HepG2 (cell line): ENCODE results near the gene MAN1C1.

Experiments
- EP300 ChIP-seq, 3 experiments: sonication (generic) in 1 of 3; formaldehyde crosslinking in 1 of 3; IDR thresholded peaks; 2 replicates each; pipeline versions ENCODE4 v1.5.1 to v1.6.1; 2011 to 2020; ENCODE audit warnings: low read depth in 2 of 3, low read length in 2 of 3, borderline replicate concordance in 1 of 3, improper control_type of control experiment in 1 of 3, mild to moderate bottlenecking in 1 of 3, missing genetic modification reagents in 1 of 3, moderate library complexity in 1 of 3
- FOSL2 ChIP-seq: sonication (generic); formaldehyde crosslinking; IDR thresholded peaks from 2 replicates; pipeline ENCODE4 v1.4.0; 2020; ENCODE audit warnings: missing genetic modification reagents
- MAFF ChIP-seq: IDR thresholded peaks from 2 replicates; pipeline ENCODE4 v1.6.1; 2011; ENCODE audit warnings: low read depth, low read length, improper control_type of control experiment
- MAFK ChIP-seq, 2 experiments: IDR thresholded peaks in 1 of 2; conservative IDR thresholded peaks in 1 of 2; 2 replicates each; pipeline ENCODE4 v1.6.1; 2011; ENCODE audit warnings: improper control_type of control experiment in 2 of 2, low read length in 2 of 2
- MATR3 ChIP-seq: sonication (generic); formaldehyde crosslinking; IDR thresholded peaks from 2 replicates; pipeline ENCODE4 v1.4.0; 2020; ENCODE audit warnings: missing genetic modification reagents
- MTA1 ChIP-seq: sonication (generic); formaldehyde crosslinking; IDR thresholded peaks from 2 replicates; pipeline ENCODE4 v1.4.0; 2020; ENCODE audit warnings: missing genetic modification reagents, mild to moderate bottlenecking, borderline replicate concordance
- RNF2 ChIP-seq: fragments of 450-650 bp; conservative IDR thresholded peaks from 2 replicates; pipeline ENCODE4 v1.6.1; 2016; ENCODE audit warnings: low read depth
- SMC3 ChIP-seq: IDR thresholded peaks from 2 replicates; pipeline ENCODE4 v1.6.1; 2011; ENCODE audit warnings: low read length, improper control_type of control experiment
- TBL1XR1 ChIP-seq: fragments of 150-350 bp; IDR thresholded peaks from 2 replicates; pipeline ENCODE4 v1.6.1; 2014; ENCODE audit warnings: borderline replicate concordance, low read length; ENCODE audit not compliant: partially characterized antibody
- USF2 ChIP-seq, 2 experiments: sonication (generic) in 1 of 2; formaldehyde crosslinking in 1 of 2; IDR thresholded peaks; 2 replicates each; pipeline versions ENCODE4 v1.5.1 to v1.6.1; 2011 to 2020; ENCODE audit warnings: borderline replicate concordance in 1 of 2, low read depth in 1 of 2, low read length in 1 of 2, mild to moderate bottlenecking in 1 of 2, missing genetic modification reagents in 1 of 2, moderate library complexity in 1 of 2
- ZNF614 ChIP-seq: IDR thresholded peaks from 2 replicates; pipeline ENCODE4 v1.6.1; 2018; ENCODE audit warnings: missing biosample characterization, missing genetic modification reagents, inconsistent platforms, borderline replicate concordance
- TF ChIP-seq, protein P1 (sequence below): IDR thresholded peaks from 2 replicates; pipeline ENCODE4 v1.6.1; 2016
- TF ChIP-seq, protein P2 (sequence below): sonication (generic); formaldehyde crosslinking; IDR thresholded peaks from 2 replicates; pipeline ENCODE4 v1.5.0; 2020; ENCODE audit warnings: mild to moderate bottlenecking, missing genetic modification reagents, moderate library complexity

GRCh38 chr1:25760122-25760719 lies 143.6 kb downstream of the MAN1C1 start:
- TF ChIP-seq SMC3, result no peak
- no peak for TF ChIP-seq RNF2
- TF ChIP-seq, protein P1, sequence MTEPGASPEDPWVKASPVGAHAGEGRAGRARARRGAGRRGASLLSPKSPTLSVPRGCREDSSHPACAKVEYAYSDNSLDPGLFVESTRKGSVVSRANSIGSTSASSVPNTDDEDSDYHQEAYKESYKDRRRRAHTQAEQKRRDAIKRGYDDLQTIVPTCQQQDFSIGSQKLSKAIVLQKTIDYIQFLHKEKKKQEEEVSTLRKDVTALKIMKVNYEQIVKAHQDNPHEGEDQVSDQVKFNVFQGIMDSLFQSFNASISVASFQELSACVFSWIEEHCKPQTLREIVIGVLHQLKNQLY (CRISPR knock-in tag), result no peak
- no peak for TF ChIP-seq MAFK (conservative IDR thresholded peaks at IDR 0.05 in 1 of 2, IDR thresholded peaks at IDR 0.05 in 1 of 2; ENCODE audit: low read length in 2 of 2)
- TF ChIP-seq MATR3, result no peak
- TF ChIP-seq MAFF, result no peak
- no peak for TF ChIP-seq MTA1 (CRISPR knock-in tag)
- TF ChIP-seq, protein P2, sequence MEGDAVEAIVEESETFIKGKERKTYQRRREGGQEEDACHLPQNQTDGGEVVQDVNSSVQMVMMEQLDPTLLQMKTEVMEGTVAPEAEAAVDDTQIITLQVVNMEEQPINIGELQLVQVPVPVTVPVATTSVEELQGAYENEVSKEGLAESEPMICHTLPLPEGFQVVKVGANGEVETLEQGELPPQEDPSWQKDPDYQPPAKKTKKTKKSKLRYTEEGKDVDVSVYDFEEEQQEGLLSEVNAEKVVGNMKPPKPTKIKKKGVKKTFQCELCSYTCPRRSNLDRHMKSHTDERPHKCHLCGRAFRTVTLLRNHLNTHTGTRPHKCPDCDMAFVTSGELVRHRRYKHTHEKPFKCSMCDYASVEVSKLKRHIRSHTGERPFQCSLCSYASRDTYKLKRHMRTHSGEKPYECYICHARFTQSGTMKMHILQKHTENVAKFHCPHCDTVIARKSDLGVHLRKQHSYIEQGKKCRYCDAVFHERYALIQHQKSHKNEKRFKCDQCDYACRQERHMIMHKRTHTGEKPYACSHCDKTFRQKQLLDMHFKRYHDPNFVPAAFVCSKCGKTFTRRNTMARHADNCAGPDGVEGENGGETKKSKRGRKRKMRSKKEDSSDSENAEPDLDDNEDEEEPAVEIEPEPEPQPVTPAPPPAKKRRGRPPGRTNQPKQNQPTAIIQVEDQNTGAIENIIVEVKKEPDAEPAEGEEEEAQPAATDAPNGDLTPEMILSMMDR, result no peak
- TF ChIP-seq EP300 (IDR thresholded peaks at IDR 0.05; ENCODE audit: low read depth in 2 of 2, low read length in 2 of 2), result no peak
- no peak for TF ChIP-seq EP300 (CRISPR knock-in tag; IDR thresholded peaks at IDR 0.05; ENCODE audit: borderline replicate concordance)
- no peak for TF ChIP-seq FOSL2 (CRISPR knock-in tag)
- TF ChIP-seq USF2 (IDR thresholded peaks at IDR 0.05; ENCODE audit: low read depth, low read length), result no peak
- no peak for TF ChIP-seq USF2 (CRISPR knock-in tag; IDR thresholded peaks at IDR 0.05; ENCODE audit: borderline replicate concordance)
- TF ChIP-seq TBL1XR1, result no peak
- no peak for TF ChIP-seq ZNF614 (CRISPR knock-in tag)
